NCI-H146 treated with DMSO at 0.1 percent for 48 hours (cell line): ENCODE data around the gene IL6ST.
"Not testable (repeated sequence)": the region's sequence is repeated elsewhere in the genome, so short reads cannot be mapped to it uniquely, and the experiment has no call there.

Experiments used
- DNase-seq: peaks from one replicate; lab custom pipeline; 2025; ENCODE audit not compliant: unreplicated experiment; lab: John Stamatoyannopoulos, UW

The IL6ST gene

DNA sequence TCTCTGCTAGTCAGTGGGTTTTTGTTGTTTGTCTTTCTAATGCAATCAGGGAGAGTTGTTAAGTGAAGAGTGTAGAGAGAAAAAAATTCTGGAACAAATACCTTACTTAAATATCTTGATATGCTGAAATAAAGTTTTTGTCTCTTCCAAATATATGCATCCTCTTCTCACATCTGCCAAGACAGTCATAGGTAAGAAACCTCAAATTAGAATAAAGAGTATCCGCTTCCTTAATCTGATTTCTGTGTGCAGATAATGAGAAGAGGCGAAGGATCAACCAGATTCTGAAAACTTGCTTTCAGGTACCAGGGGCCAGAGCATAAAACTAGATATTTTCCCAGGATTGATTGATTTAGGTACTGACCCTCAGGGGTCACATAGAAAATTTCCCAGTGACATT, 11.3 kb upstream of the IL6ST start:
- no peak for DNase-seq

- DNase-seq = no peak
These were observed 10.1 kb upstream of the IL6ST start for GRCh38 chr5:56004874-56005273.

GRCh38 chr5:56003679-56004078, 8.9 kb upstream of the IL6ST start:
- DNase-seq = no peak

DNA sequence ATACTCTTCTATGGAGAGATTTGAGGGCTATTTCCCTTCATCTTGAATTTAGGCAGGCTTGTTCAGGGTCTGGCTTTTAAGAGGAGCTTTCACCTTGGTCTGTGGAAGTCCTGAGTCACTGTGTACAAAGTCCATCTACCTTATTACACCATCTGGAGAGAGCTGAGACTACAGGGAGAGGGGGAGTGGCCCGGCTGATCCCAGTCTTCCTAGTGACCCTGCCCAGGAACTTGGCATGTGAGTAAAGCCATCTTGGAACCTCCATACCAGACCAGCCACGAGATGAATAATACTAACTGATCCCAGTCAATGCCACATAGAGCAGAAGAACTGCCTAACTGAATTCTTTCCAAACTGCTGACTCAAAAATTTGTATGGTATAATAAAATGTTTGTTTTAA, 8.4 kb upstream of the IL6ST start:
- no peak for DNase-seq

DNA sequence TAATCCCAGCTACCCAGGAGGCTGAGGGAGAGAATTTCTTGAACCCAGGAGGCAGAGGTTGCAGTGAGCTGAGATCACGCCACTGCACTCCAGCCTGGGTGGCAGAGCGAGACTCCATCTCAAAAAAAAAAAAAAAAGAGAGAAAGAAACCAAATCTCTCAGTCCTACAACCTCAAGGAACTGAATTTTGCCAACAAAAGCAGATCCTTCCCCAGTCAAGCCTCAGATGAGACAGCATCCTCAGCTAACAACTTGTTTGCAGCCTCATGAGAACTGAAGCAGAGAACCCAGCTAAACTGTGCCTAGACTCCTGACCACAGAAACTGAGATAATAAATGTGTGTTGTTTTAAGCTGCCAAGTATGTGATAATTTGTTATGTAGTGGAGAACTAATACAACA, 7.5 kb upstream of the IL6ST start:
- no peak for DNase-seq

DNA sequence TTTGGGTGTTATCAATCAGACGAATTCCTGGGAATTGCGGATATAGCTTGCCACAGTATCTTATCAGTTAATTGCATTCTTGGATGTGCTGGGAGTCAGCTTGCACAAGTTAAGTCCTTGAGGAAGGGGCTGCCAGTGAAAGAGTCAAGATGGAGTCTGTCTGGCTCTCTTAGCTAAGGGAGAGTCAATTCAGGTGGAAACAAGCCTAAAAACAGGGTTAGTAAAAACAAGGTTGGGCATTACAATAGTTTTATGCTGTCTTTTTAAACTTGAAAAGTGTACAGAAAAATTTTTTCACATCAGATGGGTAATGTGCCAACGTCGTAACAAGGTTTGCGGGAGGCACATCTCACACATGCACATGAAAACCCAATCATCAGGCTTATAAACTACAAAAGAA, 5.5 kb upstream of the IL6ST start:
- DNase-seq = not testable (repeated sequence)

GRCh38 chr5:55998966-55999365, 4.2 kb upstream of the IL6ST start:
- no peak for DNase-seq

GRCh38 chr5:55997742-55998351, 3.1 kb upstream of the IL6ST start:
- no peak for DNase-seq

DNA sequence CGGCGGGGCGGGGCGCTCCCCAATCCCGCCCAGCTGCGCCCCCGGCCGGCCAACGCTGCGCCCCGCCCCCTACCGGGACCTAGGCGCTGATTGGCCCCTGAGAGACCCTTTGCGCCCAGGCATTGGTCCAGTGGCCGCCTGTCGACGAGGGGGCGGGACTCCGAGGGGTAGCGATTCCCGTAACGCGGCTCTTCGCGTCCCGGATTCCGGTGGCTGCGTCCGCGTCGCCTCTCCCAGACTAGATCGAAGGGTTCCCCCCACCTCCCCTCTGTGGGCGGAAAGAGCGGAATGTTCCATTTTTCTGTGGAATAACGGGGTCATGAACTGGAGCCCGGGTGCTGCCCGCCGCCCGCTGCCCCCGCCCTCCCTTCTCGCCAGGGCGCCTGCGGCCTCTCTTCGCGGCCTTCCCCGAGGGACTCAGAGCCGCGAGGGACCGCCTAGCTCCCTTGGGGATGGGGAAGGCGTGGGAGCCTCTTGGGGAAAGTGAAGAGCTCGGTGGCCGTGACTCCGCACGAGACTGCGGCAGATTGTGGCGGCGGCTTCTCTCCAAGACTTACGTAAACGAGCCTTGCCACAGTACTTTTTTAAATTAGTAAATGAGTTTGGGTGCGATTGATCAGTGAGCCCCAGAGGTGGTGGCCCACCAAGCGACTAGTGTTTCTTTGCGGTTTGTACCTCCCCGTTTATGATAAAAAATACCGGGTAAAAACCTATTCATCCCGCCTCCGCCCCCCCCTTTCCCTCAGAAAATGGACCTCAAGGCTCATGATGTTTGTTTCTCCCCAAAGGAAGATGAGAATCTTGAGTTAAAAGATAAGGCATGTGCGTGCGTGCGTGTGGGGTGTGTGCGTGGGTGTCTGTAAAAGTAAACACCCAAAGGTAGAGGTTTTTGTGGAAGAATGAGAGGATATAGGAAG, 493 bp upstream of the IL6ST start:
- peak; percentile 50 for DNase-seq

DNA sequence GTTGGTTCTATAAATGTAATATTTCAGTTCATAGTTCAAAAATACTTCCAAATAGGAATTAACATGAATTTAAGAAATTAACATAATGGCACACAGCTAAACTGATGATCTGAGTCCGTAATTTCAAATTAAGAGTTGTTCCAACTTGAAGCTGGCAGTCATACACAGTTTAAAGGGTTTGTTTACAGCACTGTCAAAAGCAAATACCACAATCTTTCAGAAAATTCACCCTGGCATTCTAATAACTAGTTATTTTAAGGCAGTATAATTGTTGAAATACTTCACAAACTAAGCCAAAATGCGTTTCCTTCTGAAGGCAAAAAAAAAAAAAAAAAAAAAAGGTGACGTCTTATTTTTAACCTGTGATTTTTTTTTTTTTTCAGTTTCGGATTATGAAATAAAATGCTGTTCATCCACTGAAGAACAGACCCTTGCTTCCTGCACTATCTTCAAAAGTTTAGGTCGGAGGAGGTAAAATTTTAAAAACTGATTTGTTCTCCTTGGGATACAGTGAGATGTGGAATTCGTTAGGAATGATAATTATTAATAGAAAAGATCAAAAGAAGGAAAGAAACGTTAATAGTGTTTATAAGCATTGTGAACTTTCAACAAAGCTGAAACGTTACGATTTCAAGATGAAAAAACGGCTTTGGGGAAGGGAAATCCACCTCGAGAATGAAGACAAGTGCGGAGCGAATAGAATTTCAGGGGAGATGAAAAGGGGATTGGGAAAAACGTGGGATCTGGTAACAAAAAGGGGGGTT, 850 bp downstream of the IL6ST start:
- no peak for DNase-seq

- no peak for DNase-seq
These were observed 1.8 kb downstream of the IL6ST start for GRCh38 chr5:55993013-55993412.

- DNase-seq = no peak
These were observed 2.8 kb downstream of the IL6ST start for GRCh38 chr5:55991768-55992486.

GRCh38 chr5:55990895-55991294, 3.9 kb downstream of the IL6ST start:
- not testable (repeated sequence) for DNase-seq

- DNase-seq = no peak
These were observed 4.9 kb downstream of the IL6ST start for GRCh38 chr5:55989860-55990259.

DNA sequence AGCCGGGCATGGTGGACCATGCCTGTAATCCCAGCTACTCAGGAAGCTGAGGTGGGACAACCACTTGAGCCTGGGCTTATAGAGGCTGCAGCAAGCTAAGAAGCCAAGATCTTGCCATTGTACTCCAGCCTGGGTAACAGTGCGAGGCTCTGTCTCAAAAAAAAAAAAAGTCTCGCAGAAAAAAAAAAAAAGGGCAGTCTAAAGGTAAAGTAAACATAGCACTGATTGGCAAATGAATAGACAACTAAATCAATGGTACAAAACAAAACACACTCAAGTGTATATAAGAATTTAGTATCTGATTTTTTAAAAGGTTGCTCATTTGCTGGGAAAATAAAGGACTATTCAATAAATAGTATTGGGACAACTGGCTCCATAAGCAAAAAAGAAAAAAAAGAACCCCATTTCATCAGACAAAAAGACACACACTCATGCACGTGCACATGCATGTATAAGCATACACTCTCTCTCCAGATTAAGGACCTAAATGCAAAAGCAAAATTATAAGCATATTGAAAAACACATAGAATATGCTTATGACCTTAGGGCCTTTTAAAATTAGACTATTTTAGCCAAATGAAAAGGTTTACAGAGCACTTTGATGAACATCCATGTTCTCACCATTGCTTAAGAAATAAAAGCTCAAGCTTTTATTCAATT, 5.7 kb downstream of the IL6ST start:
- no peak for DNase-seq

GRCh38 chr5:55988428-55988827, 6.3 kb downstream of the IL6ST start:
- DNase-seq = not testable (repeated sequence)

DNA sequence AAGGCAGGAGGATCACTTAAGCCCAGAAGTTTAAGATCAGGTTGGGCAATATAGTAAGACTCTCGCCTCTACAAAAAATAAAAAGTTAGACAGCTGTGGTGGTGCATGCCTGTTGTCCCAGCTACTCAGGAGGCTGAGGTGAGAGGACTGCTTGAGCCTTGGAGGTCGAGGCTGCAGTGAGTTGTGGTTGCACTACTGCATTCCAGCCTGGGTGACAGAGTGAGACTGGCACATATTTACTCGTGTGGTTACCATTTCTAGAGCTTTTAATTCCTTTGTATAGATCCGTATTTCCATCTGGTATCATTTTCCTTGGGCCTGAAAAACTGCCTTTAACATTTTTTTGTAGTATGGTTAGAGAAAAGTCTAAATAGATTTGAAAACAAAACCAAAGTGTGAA, 7.8 kb downstream of the IL6ST start:
- no peak for DNase-seq

DNA sequence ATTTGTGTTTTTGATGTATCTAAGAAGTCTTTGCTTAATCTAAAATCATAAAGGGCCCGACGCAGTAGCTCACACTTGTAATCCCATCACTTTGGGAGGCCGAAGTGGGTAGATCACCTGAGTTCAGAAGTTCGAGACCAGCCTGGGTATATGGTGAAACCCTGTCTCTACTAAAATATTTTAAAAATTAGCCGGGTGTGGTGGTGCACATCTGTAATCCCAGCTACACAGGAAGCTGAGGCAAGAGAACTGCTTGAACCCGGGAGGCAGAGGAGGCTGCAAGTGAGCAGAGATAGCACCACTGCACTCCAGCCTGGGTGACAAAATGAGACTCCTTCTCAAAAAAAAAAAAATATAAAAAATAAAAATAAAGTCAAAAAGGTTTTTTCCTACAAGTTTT, 9.6 kb downstream of the IL6ST start:
- no peak for DNase-seq

DNA sequence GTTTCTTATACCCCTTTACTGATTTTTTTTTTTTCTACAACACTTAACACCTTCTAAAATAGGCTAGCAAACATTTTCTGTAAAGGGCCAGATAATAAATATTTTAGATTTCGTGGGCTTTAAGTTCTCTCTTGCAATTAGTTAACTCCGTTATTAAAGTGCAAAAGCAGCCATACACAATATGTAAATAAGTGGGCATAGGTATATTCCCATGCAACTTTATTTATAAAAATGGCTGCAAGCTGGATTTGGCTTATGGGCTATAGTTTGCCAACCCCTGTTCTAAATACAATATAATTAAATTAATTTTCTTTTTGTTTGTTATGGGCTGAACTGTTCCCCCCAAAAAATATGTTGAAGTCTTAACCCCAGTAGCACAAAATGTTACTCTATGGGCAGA, 10.8 kb downstream of the IL6ST start:
- no peak for DNase-seq

- no peak for DNase-seq
These were observed 11.8 kb downstream of the IL6ST start for GRCh38 chr5:55982957-55983381.

DNA sequence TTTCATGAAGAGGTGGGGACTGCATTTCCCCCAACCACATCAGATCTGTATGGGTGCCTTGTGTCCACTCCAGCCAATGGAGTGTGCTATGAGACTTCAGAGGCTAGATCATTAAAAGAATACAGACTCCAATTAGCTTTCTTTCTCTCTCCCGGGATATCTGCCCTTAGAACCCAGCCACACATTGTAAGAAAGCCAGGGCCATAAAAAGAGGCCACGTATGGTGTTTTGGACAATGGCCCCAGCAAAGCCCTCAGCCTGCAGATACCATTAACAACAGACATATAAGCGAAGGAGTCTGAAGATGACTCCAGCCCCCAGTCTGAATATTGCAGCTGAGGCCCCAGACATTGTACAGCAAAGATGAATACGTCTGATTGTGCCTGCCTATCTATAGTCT, 21.5 kb downstream of the IL6ST start:
- DNase-seq = no peak
